Renal cortex interstitium (tissue), 11 donors: Measurements from ENCODE around the gene HOATZ. TPM values are rescaled to one million over a fixed set of nuclear protein-coding genes. Genes with fewer than 3 reads are reported as not detected.

Experiments
- DNase-seq, 11 donors: peaks; one replicate each; pipeline ENCODE4 v3.0.0-alpha.2; 2013; ENCODE audit warnings: low read depth in 9 of 11, low spot score in 4 of 11; ENCODE audit errors: extremely low read depth in 1 of 11
- polyA plus RNA-seq, 3 donors: library from polyadenylated mRNA; unstranded; fragments of 120-200 nt; gene quantifications; one replicate each; pipeline ENCODE4 v1.2.1, GENCODE V29; 2013; ENCODE audit not compliant: insufficient read length in 3 of 3

The HOATZ gene
- polyA plus RNA-seq, 3 donors, result 0.08 to 0.11 TPM; not detected in 1

- DNase-seq, result no peak
Observed at GRCh38 chr11:111518668-111519067, 4.1 kb downstream of the HOATZ start.

GRCh38 chr11:111520560-111520959 lies 6.0 kb downstream of the HOATZ start:
- no peak for DNase-seq

- no peak for DNase-seq
Observed at GRCh38 chr11:111521135-111521534, 6.6 kb downstream of the HOATZ start.

GRCh38 chr11:111522426-111522825 lies 7.8 kb downstream of the HOATZ start:
- DNase-seq, result no peak

- no peak for DNase-seq
Observed at GRCh38 chr11:111523343-111523742, 8.8 kb downstream of the HOATZ start.

GRCh38 chr11:111524056-111524455 lies 9.5 kb downstream of the HOATZ start:
- no peak for DNase-seq

GRCh38 chr11:111525456-111525855 lies 10.9 kb downstream of the HOATZ start:
- no peak for DNase-seq

- no peak for DNase-seq
Observed at GRCh38 chr11:111526501-111526900, 11.9 kb downstream of the HOATZ start.

GRCh38 chr11:111527279-111527678 lies 12.7 kb downstream of the HOATZ start:
- DNase-seq, result no peak

- DNase-seq, result no peak
Observed at GRCh38 chr11:111528557-111528956, 14.0 kb downstream of the HOATZ start.

- DNase-seq, result no peak
Observed at GRCh38 chr11:111530091-111530490, 15.5 kb downstream of the HOATZ start.

- no peak for DNase-seq
Observed at GRCh38 chr11:111531136-111531535, 16.6 kb downstream of the HOATZ start.

GRCh38 chr11:111531687-111532364 lies 17.2 kb downstream of the HOATZ start:
- no peak for DNase-seq

GRCh38 chr11:111532365-111532709 lies 17.8 kb downstream of the HOATZ start:
- DNase-seq, result no peak

GRCh38 chr11:111535281-111535680 lies 20.7 kb downstream of the HOATZ start:
- DNase-seq, result no peak

GRCh38 chr11:111537336-111537860 lies 22.8 kb downstream of the HOATZ start:
- DNase-seq, result no peak

- DNase-seq, result no peak
Observed at GRCh38 chr11:111538407-111539114, 24.0 kb downstream of the HOATZ start.

GRCh38 chr11:111539426-111540113 lies 25.0 kb downstream of the HOATZ start:
- DNase-seq, result no peak

- peak in 7 of 11 donors; percentile 33 to 43 (median 38) for DNase-seq
Observed at GRCh38 chr11:111540114-111540936, 25.7 kb downstream of the HOATZ start, which contains the start of gene LAYN. LAYN (plus strand) TSS chr11:111540720; CDS start chr11:111540844, 124 bp downstream.
